ENCODE measurements around the gene EREG. TPM values are rescaled to one million over a fixed set of nuclear protein-coding genes. Genes with fewer than 3 reads are reported as not detected.

EREG gene
- total and polyA plus RNA-seq, 2 of the 8 experiments (the other 6 are each of a cell fraction or from before 2014, with no cell fraction given): not detected

GRCh38 chr4:74369855-74370254, 4.9 kb downstream of the EREG start:
- Histone ChIP-seq H3K4ac (replicated peaks; ENCODE audit: insufficient read length, low read depth, low read length) (no peak overlapping the region), H2BK12ac (ENCODE audit: low read depth, low read length) (no peak overlapping the region), H4K5ac (ENCODE audit: insufficient read length, low read depth, low read length) (no peak overlapping the region), H3K4me2 (ENCODE audit: insufficient read depth in 1 of 2, low read depth in 2 of 2, low read length in 2 of 2) (no peak overlapping the region), H2BK15ac (ENCODE audit: low read length) (no peak overlapping the region), H4K20me1 (replicated peaks in 1 of 2; ENCODE audit: control insufficient read depth in 1 of 2, insufficient read depth in 2 of 2, low read length in 2 of 2) (no peaks in the 10 kb centered on the region), H3K27me3 (replicated peaks in 1 of 4; ENCODE audit: control insufficient read depth in 3 of 4, extremely low read depth in 1 of 4, insufficient read depth in 3 of 4, low read length in 3 of 4) (peaks cover 0 to 2% (median under 1%) of the 10 kb centered on the region in 4 experiments; a peak in 3 of 7 replicates), H3K9me3 (ENCODE audit: insufficient read depth in 2 of 2, low read depth in 1 of 2, low read length in 1 of 2) (no peaks in the 10 kb centered on the region), H3K18ac (ENCODE audit: extremely low read depth, low read length) (no peak overlapping the region), H4K8ac (ENCODE audit: extremely low read depth, insufficient read depth, low read length) (no peak overlapping the region), H2BK120ac (replicated peaks; ENCODE audit: low read depth, low read length) (no peak overlapping the region), H2AFZ (ENCODE audit: low read length) (no peak overlapping the region), H3K4me1 (replicated peaks in 1 of 4; ENCODE audit: control insufficient read depth in 3 of 4, insufficient read depth in 4 of 4, low read length in 3 of 4) (no peaks in the 10 kb centered on the region), H3K23me2 (ENCODE audit: low read depth, low read length) (peaks cover 7% of the 10 kb centered on the region; the same call in 1 of the 2 replicates), H2BK20ac (ENCODE audit: low read length) (no peak overlapping the region), H3K4me3 (ENCODE audit: extremely low read depth in 1 of 4, insufficient read depth in 2 of 4, low read depth in 3 of 4, low read length in 4 of 4) (no peak overlapping the region), H2BK5ac (ENCODE audit: low read depth, low read length) (no peak overlapping the region), H3K14ac (ENCODE audit: insufficient read length) (no peak overlapping the region), H3K79me2 (ENCODE audit: control insufficient read depth in 1 of 2, insufficient read depth in 2 of 2, low read length in 2 of 2) (no peaks in the 10 kb centered on the region), H3K9ac (replicated peaks in 1 of 4; ENCODE audit: extremely low read depth in 1 of 4, low read depth in 3 of 4, low read length in 3 of 4) (no peak overlapping the region), H3K79me1 (ENCODE audit: low read depth, low read length) (no peaks in the 10 kb centered on the region), H2AK5ac (ENCODE audit: low read depth, low read length) (no peak overlapping the region), H3K36me3 (ENCODE audit: control insufficient read depth in 2 of 4, insufficient read depth in 4 of 4, low read length in 3 of 4) (no peaks in the 10 kb centered on the region), H3K56ac (replicated peaks; ENCODE audit: insufficient read length, low read depth, low read length) (no peak overlapping the region), H4K91ac (replicated peaks; ENCODE audit: insufficient read length, low read length) (no peak overlapping the region), H3K23ac (ENCODE audit: insufficient read length) (no peak overlapping the region), H3K27ac (ENCODE audit: low read depth, low read length) (no peak overlapping the region)
- CTCF ChIA-PET (ENCODE audit: partially characterized antibody): interaction anchor here (0.8 to 2.6 kb wide), 16 partner anchors 19 to 602 kb away, joined by 3 to 16 read pairs (median 5); no protein-coding TSS in a partner anchor
- FAIRE-seq (no peak), DNase-seq (ENCODE audit: low read depth in 1 of 2, low spot score in 2 of 2) (no peak)
- 81% methylated on average over 2 of the region's 2 CpGs; no CpG with 5 or more reads in 1 of the 2 experiments for WGBS, 2 experiments (ENCODE audit: extremely low coverage in 1 of 2, insufficient coverage in 1 of 2, insufficient read length in 1 of 2, insufficient replicate concordance in 2 of 2, low coverage in 1 of 2, low lambda C conversion rate in 2 of 2, missing lambda C conversion rate in 1 of 2)
- POLR2A ChIA-PET (ENCODE audit: partially characterized antibody): no interaction called here
- TF ChIP-seq MAX (IDR thresholded peaks at IDR 0.05): no peak
- no peak for TF ChIP-seq TAF7 (optimal IDR thresholded peaks at IDR 0.05; ENCODE audit: borderline replicate concordance, low read depth, low read length)
- TF ChIP-seq SIX5 (IDR thresholded peaks at IDR 0.05; ENCODE audit: low read depth, low read length): no peak
- TF ChIP-seq HDAC2 (IDR thresholded peaks at IDR 0.05; ENCODE audit: borderline replicate concordance in 1 of 2, low read depth in 2 of 2, low read length in 2 of 2): no peak
- no peak for TF ChIP-seq BACH1 (IDR thresholded peaks at IDR 0.05; ENCODE audit: low read length)
- TF ChIP-seq TBP (IDR thresholded peaks at IDR 0.05; ENCODE audit: low read depth, low read length): no peak
- no peak for TF ChIP-seq KDM1A (IDR thresholded peaks at IDR 0.05; ENCODE audit: borderline replicate concordance, low read length)
- no peak for TF ChIP-seq SIN3A (conservative IDR thresholded peaks at IDR 0.05 in 1 of 2, IDR thresholded peaks at IDR 0.05 in 1 of 2; ENCODE audit: low read depth in 1 of 2, low read length in 2 of 2)
- TF ChIP-seq SP1 (IDR thresholded peaks at IDR 0.05; ENCODE audit: low read depth, low read length): no peak
- no peak for TF ChIP-seq NANOG (IDR thresholded peaks at IDR 0.05; ENCODE audit: insufficient read depth, low read depth, low read length, poor library complexity, severe bottlenecking)
- TF ChIP-seq CBX8 (IDR thresholded peaks at IDR 0.05; ENCODE audit: borderline replicate concordance, low read depth, low read length): no peak
- no peak for TF ChIP-seq POU5F1 (IDR thresholded peaks at IDR 0.05; ENCODE audit: low read depth, low read length)
- TF ChIP-seq CTBP2 (IDR thresholded peaks at IDR 0.05; ENCODE audit: borderline replicate concordance, insufficient read depth, insufficient read length, low read length): no peak
- no peak for TF ChIP-seq CBX5 (IDR thresholded peaks at IDR 0.05; ENCODE audit: low read depth, low read length)
